22Rv1 (cell line): Measurements from ENCODE around the gene NANOGP8.

Experiments
- ZFX ChIP-seq: fragments of 450-650 bp; IDR thresholded peaks from 2 replicates; pipeline ENCODE4 v1.6.1; 2017; ENCODE audit warnings: antibody characterized with exemption, borderline replicate concordance
- TF ChIP-seq, protein P1 (sequence below): fragments of 450-650 bp; IDR thresholded peaks from 2 replicates; pipeline ENCODE4 v1.5.1; 2017; ENCODE audit warnings: mild to moderate bottlenecking

DNA sequence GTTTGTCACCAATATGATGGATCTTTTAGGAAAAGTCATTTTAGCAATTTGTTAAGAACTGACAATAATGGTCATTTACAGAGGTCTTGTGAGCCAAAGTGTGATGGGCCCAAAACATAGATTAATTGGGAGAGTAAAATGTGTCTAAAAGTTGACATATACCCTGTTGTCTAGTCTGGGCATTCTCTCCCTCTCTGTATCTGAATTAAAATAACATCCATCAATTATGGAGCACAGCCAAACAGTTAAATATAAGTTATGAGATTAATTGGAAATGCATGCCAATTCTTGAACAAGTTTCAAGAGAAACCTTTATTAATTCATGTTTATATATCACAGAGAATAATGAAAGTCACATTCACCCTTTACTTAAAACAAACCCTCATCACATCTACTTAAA is 13.6 kb upstream of the NANOGP8 start:
- TF ChIP-seq, protein P1, sequence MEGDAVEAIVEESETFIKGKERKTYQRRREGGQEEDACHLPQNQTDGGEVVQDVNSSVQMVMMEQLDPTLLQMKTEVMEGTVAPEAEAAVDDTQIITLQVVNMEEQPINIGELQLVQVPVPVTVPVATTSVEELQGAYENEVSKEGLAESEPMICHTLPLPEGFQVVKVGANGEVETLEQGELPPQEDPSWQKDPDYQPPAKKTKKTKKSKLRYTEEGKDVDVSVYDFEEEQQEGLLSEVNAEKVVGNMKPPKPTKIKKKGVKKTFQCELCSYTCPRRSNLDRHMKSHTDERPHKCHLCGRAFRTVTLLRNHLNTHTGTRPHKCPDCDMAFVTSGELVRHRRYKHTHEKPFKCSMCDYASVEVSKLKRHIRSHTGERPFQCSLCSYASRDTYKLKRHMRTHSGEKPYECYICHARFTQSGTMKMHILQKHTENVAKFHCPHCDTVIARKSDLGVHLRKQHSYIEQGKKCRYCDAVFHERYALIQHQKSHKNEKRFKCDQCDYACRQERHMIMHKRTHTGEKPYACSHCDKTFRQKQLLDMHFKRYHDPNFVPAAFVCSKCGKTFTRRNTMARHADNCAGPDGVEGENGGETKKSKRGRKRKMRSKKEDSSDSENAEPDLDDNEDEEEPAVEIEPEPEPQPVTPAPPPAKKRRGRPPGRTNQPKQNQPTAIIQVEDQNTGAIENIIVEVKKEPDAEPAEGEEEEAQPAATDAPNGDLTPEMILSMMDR: no peak
- no peak for TF ChIP-seq ZFX
